Measurements from ENCODE around the gene PIAS2.
A peak's percentile ranks its signal among the peaks of the same experiment; 100 is the strongest.

PIAS2 gene

GRCh38 chr18:46761059-46761769, 156.1 kb downstream of the PIAS2 start:
- DNase-seq (ENCODE audit: low read depth in 3 of 3), result no peak

- no peak for DNase-seq (ENCODE audit: low read depth in 3 of 3)
Observed at GRCh38 chr18:46759890-46760289, 157.4 kb downstream of the PIAS2 start.

GRCh38 chr18:46756559-46757201, 160.6 kb downstream of the PIAS2 start, which contains the start of gene ST8SIA5:
Gene ST8SIA5 (minus strand): TSS chr18:46757053. CDS start chr18:46756508, 545 bp downstream.
- peak in 1 of 3 donors; percentile 2 for DNase-seq (ENCODE audit: low read depth in 3 of 3)

- DNase-seq (ENCODE audit: low read depth in 3 of 3), result no peak
Observed at GRCh38 chr18:46756025-46756558, 161.2 kb downstream of the PIAS2 start.

GRCh38 chr18:46755315-46756024, 161.8 kb downstream of the PIAS2 start:
- no peak for DNase-seq (ENCODE audit: low read depth in 3 of 3)

- no peak for DNase-seq (ENCODE audit: low read depth in 3 of 3)
Observed at GRCh38 chr18:46754661-46755292, 162.5 kb downstream of the PIAS2 start.

- DNase-seq (ENCODE audit: low read depth in 3 of 3), result no peak
Observed at GRCh38 chr18:46754188-46754587, 163.1 kb downstream of the PIAS2 start.
